IgD-negative memory B cell (primary cell): ENCODE data around the gene ENO3. TPM values are rescaled to one million over a fixed set of nuclear protein-coding genes. Genes with fewer than 3 reads are reported as not detected.

Source experiments
- H3K27ac Mint-ChIP-seq, 3 donors: one replicate each; pipeline ENCODE4 v1.8.0; 2020 to 2022; ENCODE audit warnings: mild to moderate bottlenecking in 3 of 3, mixed read lengths in 3 of 3, moderate library complexity in 1 of 3
- H3K27me3 Mint-ChIP-seq: one replicate; pipeline ENCODE4 v1.8.0; 2021; ENCODE audit warnings: mixed read lengths
- H3K36me3 Mint-ChIP-seq: one replicate; pipeline ENCODE4 v1.8.0; 2020; ENCODE audit warnings: mild to moderate bottlenecking, mixed read lengths
- H3K4me1 Mint-ChIP-seq, 3 donors: one replicate each; pipeline ENCODE4 v1.8.0; 2020 to 2022; ENCODE audit warnings: mixed read lengths in 3 of 3, mild to moderate bottlenecking in 1 of 3
- H3K4me3 Mint-ChIP-seq, 4 donors: one replicate each; pipeline ENCODE4 v1.8.0; 2020 to 2022; ENCODE audit warnings: mild to moderate bottlenecking in 4 of 4, mixed read lengths in 4 of 4, moderate library complexity in 3 of 4
- H3K9me3 Mint-ChIP-seq, 3 donors: one replicate each; pipeline ENCODE4 v1.8.0; 2020 to 2021; ENCODE audit warnings: mixed read lengths in 3 of 3, mild to moderate bottlenecking in 1 of 3
- polyA plus RNA-seq: library from polyadenylated mRNA; unstranded; fragments of 300-500 nt; fragmentation: Illumina TruSeq; gene quantifications from one replicate; pipeline ENCODE4 v1.2.3, GENCODE V29; 2021

ENO3 gene
- polyA plus RNA-seq, 1 donor from 2014 or later: 3.1 TPM

DNA sequence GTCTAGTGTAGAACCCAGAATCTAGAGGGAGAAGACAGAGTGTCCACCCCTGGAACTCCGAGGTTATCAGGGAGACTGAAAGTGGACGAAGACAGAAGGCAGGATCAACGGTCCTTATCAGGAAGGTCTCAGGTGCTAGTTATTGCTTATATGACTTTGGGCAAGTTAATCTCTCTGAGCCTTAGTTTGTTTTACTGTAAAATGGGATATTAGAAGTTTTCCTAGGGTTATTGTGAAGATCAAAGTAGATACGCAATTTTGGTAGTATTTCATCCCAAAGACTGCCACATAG is 9.7 kb upstream of the ENO3 start:
- H3K27me3 Mint-ChIP-seq: no peaks in the 10 kb centered on the region
- peak overlapping the region; percentile 86 to 95 (median 91) for H3K27ac Mint-ChIP-seq
- H3K36me3 Mint-ChIP-seq: peaks cover 5% of the 10 kb centered on the region
- H3K9me3 Mint-ChIP-seq: no peaks in the 10 kb centered on the region
- peak overlapping the region; percentile 93 to 98 (median 96) for H3K4me3 Mint-ChIP-seq
- H3K4me1 Mint-ChIP-seq: peaks cover 37 to 59% (median 43%) of the 10 kb centered on the region in 3 donors

DNA sequence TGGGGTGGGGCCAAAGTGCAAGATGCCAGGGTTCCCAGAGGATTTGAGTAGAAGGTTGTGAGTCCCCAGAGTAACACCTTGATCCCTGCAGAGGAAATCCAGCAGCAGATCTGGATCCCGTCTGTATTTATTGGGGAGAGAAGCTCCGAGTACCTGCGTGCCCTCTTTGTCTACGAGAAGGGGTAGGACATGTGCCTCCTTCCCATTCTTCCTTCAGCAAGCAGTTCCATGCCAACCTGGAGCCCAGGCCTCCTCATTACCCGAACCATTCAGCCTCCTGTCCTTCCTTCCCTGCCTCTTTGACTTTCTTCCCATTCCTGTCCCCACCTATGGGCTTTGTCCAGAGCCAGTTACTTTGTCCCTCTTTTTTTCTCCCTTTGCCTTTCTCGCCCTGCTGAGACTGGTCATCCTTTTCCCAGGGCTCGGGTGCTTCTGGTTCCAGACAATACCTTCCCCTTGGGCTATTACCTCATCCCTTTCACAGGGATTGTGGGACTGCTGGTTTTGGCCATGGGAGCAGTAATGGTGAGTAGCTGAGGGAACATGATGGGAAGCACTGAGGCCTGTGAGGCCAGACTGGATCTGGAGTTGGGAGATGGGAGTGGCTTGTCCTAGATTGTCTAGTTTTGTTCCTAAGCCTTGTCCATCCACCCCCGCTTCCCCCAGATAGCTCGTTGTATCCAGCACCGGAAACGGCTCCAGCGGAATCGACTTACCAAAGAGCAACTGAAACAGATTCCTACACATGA is 8.0 kb upstream of the ENO3 start:
- Mint-ChIP-seq H3K27ac (peak overlapping the region in 1 of 3 donors; percentile 55), H3K9me3 (no peaks in the 10 kb centered on the region), H3K4me1 (peaks cover 42 to 65% (median 45%) of the 10 kb centered on the region in 3 donors), H3K4me3 (peak overlapping the region; percentile 44 to 97 (median 93)), H3K27me3 (no peaks in the 10 kb centered on the region), H3K36me3 (peaks cover 6% of the 10 kb centered on the region)

- Mint-ChIP-seq H3K27me3 (no peaks in the 10 kb centered on the region), H3K36me3 (peaks cover 5% of the 10 kb centered on the region), H3K9me3 (no peaks in the 10 kb centered on the region), H3K4me1 (peaks cover 42 to 56% (median 42%) of the 10 kb centered on the region in 3 donors), H3K27ac (peak overlapping the region; percentile 16 to 97 (median 90)), H3K4me3 (peak overlapping the region; percentile 79 to 94 (median 92))
Observed at GRCh38 chr17:4944163-4944553, 6.8 kb upstream of the ENO3 start.

DNA sequence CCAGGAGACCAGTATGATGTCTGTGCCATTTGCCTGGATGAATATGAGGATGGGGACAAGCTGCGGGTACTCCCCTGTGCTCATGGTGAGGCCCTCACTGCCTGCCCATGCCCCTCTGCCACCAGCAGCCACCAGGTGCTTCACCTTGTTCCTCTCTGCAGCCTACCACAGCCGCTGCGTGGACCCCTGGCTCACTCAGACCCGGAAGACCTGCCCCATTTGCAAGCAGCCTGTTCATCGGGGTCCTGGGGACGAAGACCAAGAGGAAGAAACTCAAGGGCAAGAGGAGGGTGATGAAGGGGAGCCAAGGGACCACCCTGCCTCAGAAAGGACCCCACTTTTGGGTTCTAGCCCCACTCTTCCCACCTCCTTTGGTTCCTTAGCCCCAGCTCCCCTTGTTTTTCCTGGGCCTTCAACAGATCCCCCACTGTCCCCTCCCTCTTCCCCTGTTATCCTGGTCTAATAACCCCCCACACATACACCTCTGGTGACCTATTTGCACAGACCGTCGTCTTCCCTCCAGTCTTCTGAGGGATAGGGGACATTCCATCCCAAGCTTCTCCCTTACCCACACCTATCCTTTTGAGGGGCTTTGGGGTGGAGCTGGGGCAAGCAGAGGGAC is 6.3 kb upstream of the ENO3 start:
- Mint-ChIP-seq H3K27ac (peak overlapping the region; percentile 16 to 97 (median 90)), H3K9me3 (no peaks in the 10 kb centered on the region), H3K36me3 (peaks cover 5% of the 10 kb centered on the region), H3K27me3 (no peaks in the 10 kb centered on the region), H3K4me1 (peaks cover 41 to 54% (median 42%) of the 10 kb centered on the region in 3 donors), H3K4me3 (peak overlapping the region; percentile 79 to 97 (median 94))

DNA sequence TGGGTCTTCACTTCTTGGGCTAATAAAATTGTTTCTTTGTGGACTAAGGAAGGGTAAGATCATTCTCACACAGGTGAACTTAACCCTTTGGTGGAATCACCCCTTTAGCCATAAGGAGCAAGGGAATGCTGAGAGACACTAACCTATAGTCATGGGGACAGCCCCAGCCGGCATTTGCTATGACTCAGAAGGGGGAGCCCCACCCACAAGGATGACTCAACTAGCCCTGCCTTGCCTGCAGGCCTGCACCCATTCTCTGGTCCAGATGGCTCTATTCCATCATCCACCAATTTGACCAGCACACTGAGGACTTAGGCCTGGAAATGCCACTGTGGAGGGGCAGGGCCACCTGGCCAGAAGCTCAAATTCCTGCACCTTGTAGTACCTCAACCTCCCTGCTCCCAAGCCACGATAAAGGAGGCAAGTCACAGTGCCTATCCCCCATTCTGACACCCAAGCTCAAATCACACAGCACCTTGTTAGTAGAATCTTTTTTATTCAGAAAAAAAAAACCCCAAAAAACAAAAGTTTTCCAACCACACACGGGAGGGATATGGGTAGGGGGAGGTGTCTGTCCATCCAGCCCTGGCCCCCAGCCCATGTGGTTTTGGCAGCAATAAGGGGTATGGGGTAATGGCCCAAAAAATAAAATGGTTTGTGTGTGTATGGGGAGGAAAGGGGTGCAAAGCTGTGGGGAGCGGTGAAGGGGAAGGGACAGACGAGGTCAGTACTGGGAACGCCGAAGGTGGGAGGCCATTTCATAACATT is 5.6 kb upstream of the ENO3 start:
- Mint-ChIP-seq H3K27ac (peak overlapping the region; percentile 90 to 97 (median 94)), H3K9me3 (no peaks in the 10 kb centered on the region), H3K27me3 (no peaks in the 10 kb centered on the region), H3K4me3 (peak overlapping the region; percentile 79 to 97 (median 94)), H3K36me3 (peaks cover 5% of the 10 kb centered on the region), H3K4me1 (peaks cover 37 to 53% (median 39%) of the 10 kb centered on the region in 3 donors)

DNA sequence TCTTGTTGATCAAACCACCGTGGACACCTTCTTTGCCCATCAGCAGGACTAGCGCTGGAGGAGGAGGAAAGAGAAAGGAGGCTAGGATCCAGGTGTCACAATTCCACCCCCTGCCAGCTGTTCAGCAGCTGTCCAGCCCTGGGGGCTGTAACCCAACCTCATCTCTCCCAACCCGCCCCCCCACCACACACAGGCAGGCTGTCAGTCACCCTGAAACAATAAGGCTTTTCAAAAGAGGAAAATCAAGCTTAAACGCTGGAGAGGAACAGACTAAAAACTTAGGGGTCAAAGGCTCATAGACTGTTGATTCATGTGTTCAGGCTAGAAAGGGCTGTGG is 5.0 kb upstream of the ENO3 start:
- Mint-ChIP-seq H3K4me1 (peaks cover 37 to 53% (median 41%) of the 10 kb centered on the region in 3 donors), H3K36me3 (peaks cover 5% of the 10 kb centered on the region), H3K9me3 (no peaks in the 10 kb centered on the region), H3K4me3 (peak overlapping the region; percentile 91 to 99 (median 96)), H3K27me3 (no peaks in the 10 kb centered on the region), H3K27ac (peak overlapping the region; percentile 90 to 97 (median 93))

DNA sequence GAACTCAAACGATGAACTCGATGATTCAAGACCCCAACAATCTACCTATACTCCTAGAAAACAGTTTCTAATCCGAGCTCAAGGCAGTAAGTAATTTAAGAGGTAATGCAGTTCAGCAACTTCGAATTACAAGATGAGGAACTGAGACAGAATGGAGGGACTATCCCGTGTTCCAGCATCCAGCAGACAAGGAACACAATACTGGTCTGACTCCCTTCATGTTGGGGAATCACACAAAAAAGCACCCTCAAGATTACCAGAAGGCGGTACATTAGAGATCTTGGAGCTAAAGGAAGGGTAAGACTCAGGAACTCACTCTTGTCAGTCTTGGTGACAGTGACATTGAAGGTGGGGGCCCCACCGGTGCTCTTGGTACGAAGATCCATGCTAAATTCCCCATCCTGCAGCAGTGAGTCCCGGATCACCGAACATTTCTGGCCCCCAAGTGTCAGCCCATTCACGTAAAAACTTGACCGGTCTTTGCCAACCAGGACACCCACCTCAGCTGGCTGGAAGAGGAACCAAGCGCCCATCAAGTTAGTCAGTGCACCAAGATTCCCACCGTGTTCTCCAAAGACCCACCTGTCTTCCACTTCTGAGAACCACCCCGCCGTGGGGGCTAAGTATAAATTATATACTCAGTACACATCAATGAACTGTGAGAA is 4.5 kb upstream of the ENO3 start:
- Mint-ChIP-seq H3K27ac (peak overlapping the region; percentile 90 to 97 (median 93)), H3K27me3 (no peaks in the 10 kb centered on the region), H3K4me3 (peak overlapping the region; percentile 91 to 99 (median 96)), H3K36me3 (peaks cover 5% of the 10 kb centered on the region), H3K4me1 (peaks cover 32 to 49% (median 37%) of the 10 kb centered on the region in 3 donors), H3K9me3 (no peaks in the 10 kb centered on the region)

DNA sequence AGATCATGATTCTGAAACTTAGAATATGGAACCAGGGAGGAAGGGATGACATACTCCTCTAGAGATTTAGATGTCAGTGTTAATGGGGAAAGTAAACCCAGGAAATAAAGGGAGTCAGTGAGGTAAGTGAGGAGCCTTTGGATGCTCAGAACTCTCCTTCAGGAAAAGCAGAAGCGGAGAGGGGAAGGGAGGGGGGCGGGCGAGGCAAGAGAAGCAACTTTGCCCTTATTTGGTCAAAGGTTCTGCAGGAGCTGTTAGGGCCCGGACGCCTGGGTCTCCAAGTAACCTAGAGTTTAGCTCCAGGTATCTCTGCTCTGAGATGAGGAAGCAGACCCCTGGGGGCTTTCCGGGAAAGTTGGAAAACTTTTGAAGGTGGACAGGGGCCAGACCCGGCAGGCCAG is 3.9 kb upstream of the ENO3 start:
- no peaks in the 10 kb centered on the region for H3K9me3 Mint-ChIP-seq
- H3K4me3 Mint-ChIP-seq: peak overlapping the region; percentile 91 to 99 (median 96)
- H3K4me1 Mint-ChIP-seq: peaks cover 26 to 43% (median 32%) of the 10 kb centered on the region in 3 donors
- peak overlapping the region; percentile 90 to 97 (median 93) for H3K27ac Mint-ChIP-seq
- H3K36me3 Mint-ChIP-seq: peaks cover 3% of the 10 kb centered on the region
- H3K27me3 Mint-ChIP-seq: no peaks in the 10 kb centered on the region

DNA sequence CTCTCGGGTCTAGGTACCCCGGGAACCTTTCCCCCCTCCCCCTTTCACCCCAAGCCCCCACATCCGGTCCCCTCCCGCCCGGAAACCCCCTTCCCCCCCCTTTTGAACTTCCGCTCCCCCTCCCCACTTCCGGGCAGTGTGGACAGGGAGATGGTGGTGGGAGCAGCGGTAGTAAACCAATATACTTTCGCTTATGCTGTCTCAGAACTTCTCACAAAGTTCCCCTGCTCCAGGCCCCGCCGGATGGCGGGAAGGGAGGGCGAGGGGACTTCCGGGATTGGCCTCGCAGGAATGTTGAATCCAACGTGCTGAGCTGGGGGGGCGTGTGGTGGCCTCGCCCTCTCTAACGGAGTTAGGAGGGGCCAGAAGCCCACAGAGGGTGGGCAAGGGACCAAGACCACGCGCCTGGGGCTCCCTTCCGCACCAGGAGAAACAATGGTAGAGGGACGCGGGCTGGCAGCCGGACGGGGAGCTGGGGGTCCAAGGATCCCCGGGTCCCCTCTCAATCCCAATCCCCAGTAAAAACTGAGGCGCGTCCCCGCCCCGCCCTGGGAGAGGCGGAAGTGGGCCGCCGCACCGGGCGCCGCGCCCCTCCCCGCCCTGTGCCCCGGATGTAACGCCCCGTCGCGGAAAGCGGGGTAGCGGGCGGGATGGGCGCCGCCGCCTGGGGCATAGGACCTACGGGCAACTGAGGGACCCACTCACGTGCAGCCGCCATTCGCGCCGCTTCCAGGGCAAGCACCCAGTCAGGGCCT is 3.3 kb upstream of the ENO3 start:
- peak overlapping the region; percentile 93 to 97 (median 96) for H3K27ac Mint-ChIP-seq
- H3K36me3 Mint-ChIP-seq: peaks cover 3% of the 10 kb centered on the region
- H3K4me1 Mint-ChIP-seq: peaks cover 25 to 37% (median 32%) of the 10 kb centered on the region in 3 donors
- no peaks in the 10 kb centered on the region for H3K27me3 Mint-ChIP-seq
- peak overlapping the region; percentile 91 to 99 (median 96) for H3K4me3 Mint-ChIP-seq
- no peaks in the 10 kb centered on the region for H3K9me3 Mint-ChIP-seq

DNA sequence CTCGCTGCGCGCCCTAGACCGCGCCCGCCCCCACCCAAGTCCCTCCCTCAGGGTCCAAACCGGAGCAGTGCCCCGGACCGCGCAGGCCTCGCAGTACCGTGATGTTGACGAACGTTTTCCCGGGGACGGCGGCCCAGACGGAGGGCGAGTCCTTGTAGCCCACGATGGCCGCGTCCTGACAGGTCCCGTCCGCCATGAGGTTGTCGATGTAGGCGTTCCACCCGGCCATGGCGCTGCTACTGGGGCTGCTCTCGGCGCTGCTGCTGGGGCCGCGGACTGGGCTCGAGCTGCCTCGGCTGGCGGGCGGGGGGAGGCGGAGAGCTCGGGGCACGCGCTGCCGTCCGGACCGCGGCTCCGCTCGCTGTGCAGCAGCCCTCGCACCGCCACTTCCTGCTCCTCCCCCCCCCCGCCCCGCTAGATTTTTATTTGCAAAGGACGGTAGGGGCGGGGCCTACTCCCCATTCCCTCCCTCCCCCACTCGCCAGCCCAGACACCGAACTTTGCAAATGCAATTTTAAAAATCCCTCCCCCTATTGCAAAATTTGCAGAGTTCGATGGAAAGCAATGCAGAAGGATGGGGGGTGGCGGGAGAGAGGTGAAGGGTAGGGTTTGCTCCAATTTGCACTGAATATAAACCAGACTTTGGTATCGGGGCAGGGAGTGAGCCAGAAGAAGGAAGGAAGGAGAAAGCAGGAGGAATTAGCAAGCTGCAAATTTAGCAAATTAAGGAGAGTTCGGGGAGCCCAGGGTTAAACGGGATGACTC is 2.6 kb upstream of the ENO3 start, which contains the start of gene PFN1:
Gene PFN1 (minus strand): TSS at position 365 of the 765 bp plus-strand sequence. CDS start 136 bp downstream, at position 229.
- Mint-ChIP-seq H3K27me3 (no peaks in the 10 kb centered on the region), H3K4me1 (peaks cover 25 to 30% (median 30%) of the 10 kb centered on the region in 3 donors), H3K9me3 (no peaks in the 10 kb centered on the region), H3K36me3 (peaks cover 3% of the 10 kb centered on the region), H3K4me3 (peak within 1 kb of the TSS; percentile 91 to 99 (median 96)), H3K27ac (peak within 1 kb of the TSS; percentile 95 to 99 (median 97))

GRCh38 chr17:4948931-4949320 is 2.0 kb upstream of the ENO3 start:
- Mint-ChIP-seq H3K4me3 (peak overlapping the region; percentile 91 to 98 (median 96)), H3K27ac (peak overlapping the region; percentile 95 to 99 (median 97)), H3K36me3 (peaks cover 3% of the 10 kb centered on the region), H3K27me3 (no peaks in the 10 kb centered on the region), H3K4me1 (peaks cover 23 to 29% (median 28%) of the 10 kb centered on the region in 3 donors), H3K9me3 (no peaks in the 10 kb centered on the region)

GRCh38 chr17:4949321-4950074 is 1.4 kb upstream of the ENO3 start:
- Mint-ChIP-seq H3K36me3 (peaks cover 3% of the 10 kb centered on the region), H3K9me3 (no peaks in the 10 kb centered on the region), H3K4me1 (peaks cover 18 to 24% (median 22%) of the 10 kb centered on the region in 3 donors), H3K27ac (peak overlapping the region; percentile 69 to 97 (median 95)), H3K27me3 (no peaks in the 10 kb centered on the region), H3K4me3 (peak overlapping the region; percentile 91 to 98 (median 96))
